Dendritic cell treated with granulocyte-macrophage colony-stimulating factor and Interleukin-4, amounts not matched to agents 40 ng/mL and 50 ng/mL, for 4 days (primary cell): ENCODE measurements around the gene ADAM8.
A peak's percentile ranks its signal among the peaks of the same experiment; 100 is the strongest.
"Not testable (repeated sequence)": the region's sequence is repeated elsewhere in the genome, so short reads cannot be mapped to it uniquely, and the experiment has no call there.

ENCODE experiments used
- H3K27ac Mint-ChIP-seq: one replicate; pipeline ENCODE4 v1.8.0; 2022; ENCODE audit warnings: mild to moderate bottlenecking, mixed read lengths
- H3K27me3 Mint-ChIP-seq: one replicate; pipeline ENCODE4 v1.8.0; 2022; ENCODE audit warnings: mild to moderate bottlenecking, mixed read lengths
- H3K36me3 Mint-ChIP-seq: one replicate; pipeline ENCODE4 v1.8.0; 2022; ENCODE audit warnings: low read depth, mixed read lengths
- H3K4me1 Mint-ChIP-seq: one replicate; pipeline ENCODE4 v1.8.0; 2022; ENCODE audit warnings: low read depth, mixed read lengths
- H3K4me3 Mint-ChIP-seq: one replicate; pipeline ENCODE4 v1.8.0; 2022; ENCODE audit warnings: mild to moderate bottlenecking, moderate library complexity, mixed read lengths
- H3K9me3 Mint-ChIP-seq: one replicate; pipeline ENCODE4 v1.8.0; 2022; ENCODE audit warnings: mixed read lengths
- intact Hi-C: fragments of 100-400 bp; cut with micrococcal nuclease; formaldehyde crosslinking; loops from one replicate; pipeline ENCODE4 v1.15.0; 2022

ADAM8 gene

DNA sequence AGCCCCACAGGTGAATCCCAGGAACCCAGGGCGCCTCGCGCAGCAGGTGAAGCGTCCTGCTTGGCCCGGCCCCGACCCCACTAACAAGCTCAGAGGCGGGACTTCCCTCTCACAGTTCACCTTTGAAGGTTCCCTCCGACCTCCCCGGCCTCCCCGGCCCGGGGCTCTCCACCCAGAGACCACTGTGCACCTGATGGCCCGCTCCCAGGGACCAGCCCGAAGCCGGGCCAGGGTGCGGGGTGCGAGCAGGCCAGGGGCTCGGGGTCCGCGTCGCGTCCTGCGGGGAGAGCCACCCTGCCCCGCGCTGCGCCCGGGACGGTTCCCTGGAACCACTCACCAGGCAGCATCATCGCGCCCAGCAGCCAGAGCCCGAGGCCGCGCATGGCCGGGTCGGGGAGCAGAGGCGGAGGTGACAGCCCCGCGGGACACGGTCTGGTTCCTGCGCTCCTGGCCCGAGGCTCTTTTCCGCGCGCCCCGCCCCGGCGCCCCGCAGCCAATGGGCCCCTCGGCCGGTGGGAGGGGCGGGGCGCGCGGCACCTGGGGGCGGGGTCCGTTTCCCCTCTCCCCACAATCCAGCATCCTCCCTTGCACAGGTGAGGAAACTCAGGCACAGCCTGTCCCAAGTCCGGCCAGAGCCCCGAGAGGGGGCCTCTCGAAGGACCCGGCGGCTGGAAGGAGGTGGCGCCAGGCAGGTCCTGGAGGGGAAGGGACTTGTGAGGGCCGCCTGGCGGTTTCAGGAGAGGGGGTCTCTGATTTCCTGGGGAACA is at the start of gene ADAM8:
ADAM8 (minus strand) TSS at position 434 of the 767 bp plus-strand sequence; CDS start at position 383, 51 bp downstream.
- Mint-ChIP-seq H3K36me3 (peaks cover 82% of the 10 kb centered on the region), H3K4me3 (peak within 1 kb of the TSS; percentile 82), H3K27me3 (no peaks in the 10 kb centered on the region), H3K4me1 (peaks cover 82% of the 10 kb centered on the region), H3K9me3 (no peaks in the 10 kb centered on the region), H3K27ac (peak within 1 kb of the TSS; percentile 95)
- intact Hi-C loops = no loop called here

DNA sequence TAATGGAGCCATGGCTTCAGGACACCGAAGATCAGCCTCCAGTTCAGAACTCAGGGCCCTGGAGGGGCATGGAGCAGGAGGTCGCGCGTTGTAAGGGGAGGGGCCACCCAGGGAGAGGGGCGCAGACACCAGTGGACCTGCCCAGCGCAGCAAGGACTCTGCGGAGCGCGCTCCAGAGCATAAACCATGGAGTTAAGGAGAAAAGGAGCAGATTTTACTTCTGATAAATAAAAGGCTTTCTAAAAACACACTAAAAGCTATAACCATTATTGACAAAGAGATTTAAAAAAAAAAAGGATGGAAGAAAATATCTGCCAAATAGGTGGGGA is 49.5 kb upstream of the ADAM8 start:
- Mint-ChIP-seq H3K27me3 (peaks cover 72% of the 10 kb centered on the region), H3K4me1 (peaks cover 20% of the 10 kb centered on the region), H3K4me3 (no peak overlapping the region), H3K27ac (peak overlapping the region; percentile 42), H3K9me3 (no peaks in the 10 kb centered on the region), H3K36me3 (no peaks in the 10 kb centered on the region)
- intact Hi-C loops = loop anchor here (5.0 kb wide), 1 partner anchor 191 kb away; no protein-coding TSS in a partner anchor

DNA sequence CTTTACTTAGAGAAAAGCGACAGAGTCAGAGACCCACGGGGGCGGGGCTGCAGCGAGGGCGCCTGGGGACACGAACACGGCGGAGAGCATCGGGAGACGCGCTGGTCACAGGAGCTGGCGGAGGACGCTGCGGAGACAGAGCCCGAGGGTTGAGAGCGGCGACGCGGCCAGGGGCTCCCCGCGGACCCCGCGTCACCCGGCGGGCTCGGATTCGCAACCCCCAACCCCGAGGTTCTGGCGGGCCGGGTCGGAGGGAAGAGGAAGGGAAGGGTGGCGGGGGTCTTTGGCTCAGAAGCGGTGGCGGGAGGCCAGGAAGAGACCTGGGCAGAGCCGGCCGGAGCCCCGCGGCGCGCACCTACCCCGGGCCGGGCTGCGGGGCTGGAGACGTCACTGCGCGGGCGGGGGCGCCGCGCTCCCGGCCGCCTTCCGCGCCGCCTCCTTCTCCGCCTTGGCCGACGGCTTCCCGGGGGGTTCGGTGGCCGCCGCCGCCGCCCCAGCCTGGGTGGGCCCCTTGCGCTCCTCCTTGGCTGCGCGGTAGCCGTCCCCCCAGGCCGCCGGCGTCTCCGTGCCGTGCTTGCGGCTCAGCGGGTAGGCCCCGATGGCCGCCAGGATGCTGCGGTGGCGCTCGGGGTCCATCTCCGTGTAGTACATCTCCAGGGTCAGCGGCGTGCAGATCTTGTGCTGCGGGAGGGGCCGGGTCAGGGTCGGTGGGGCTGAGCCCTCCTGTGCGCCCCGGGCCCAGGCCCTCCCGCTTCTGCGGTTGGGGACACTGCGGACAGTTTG is 49.0 kb upstream of the ADAM8 start:
- no peaks in the 10 kb centered on the region for H3K36me3 Mint-ChIP-seq
- peaks cover 20% of the 10 kb centered on the region for H3K4me1 Mint-ChIP-seq
- intact Hi-C loops = loop anchor here (5.0 kb wide), 1 partner anchor 192 kb away; no protein-coding TSS in a partner anchor
- peaks cover 66% of the 10 kb centered on the region for H3K27me3 Mint-ChIP-seq
- peak overlapping the region; percentile 42 for H3K27ac Mint-ChIP-seq
- peak overlapping the region; percentile 64 for H3K4me3 Mint-ChIP-seq
- no peaks in the 10 kb centered on the region for H3K9me3 Mint-ChIP-seq

DNA sequence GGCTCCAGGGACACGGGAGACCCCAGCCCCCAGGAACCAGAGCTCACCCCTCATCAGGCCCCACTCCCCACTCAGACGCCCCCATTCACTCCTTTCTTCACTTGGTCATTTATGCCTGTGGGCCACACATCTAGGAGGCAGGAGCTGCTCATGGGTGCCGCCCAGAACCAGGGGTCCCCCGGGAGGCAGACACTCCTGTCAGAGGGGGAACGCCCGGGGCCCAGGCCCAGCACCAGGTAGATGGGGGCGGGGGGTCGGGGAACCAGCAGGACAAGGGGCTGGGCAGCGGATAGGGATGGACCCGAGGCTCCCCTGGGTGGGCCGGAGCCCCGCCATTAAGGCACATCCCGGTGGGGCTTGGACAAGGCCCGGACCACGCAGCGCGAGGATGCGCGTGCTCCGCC is 48.2 kb upstream of the ADAM8 start:
- Mint-ChIP-seq H3K9me3 (no peaks in the 10 kb centered on the region), H3K27ac (no peak overlapping the region), H3K27me3 (peaks cover 67% of the 10 kb centered on the region), H3K36me3 (no peaks in the 10 kb centered on the region), H3K4me1 (peaks cover 17% of the 10 kb centered on the region), H3K4me3 (no peak overlapping the region)
- intact Hi-C loops = loop anchor here (5.0 kb wide), 1 partner anchor 192 kb away; no protein-coding TSS in a partner anchor

DNA sequence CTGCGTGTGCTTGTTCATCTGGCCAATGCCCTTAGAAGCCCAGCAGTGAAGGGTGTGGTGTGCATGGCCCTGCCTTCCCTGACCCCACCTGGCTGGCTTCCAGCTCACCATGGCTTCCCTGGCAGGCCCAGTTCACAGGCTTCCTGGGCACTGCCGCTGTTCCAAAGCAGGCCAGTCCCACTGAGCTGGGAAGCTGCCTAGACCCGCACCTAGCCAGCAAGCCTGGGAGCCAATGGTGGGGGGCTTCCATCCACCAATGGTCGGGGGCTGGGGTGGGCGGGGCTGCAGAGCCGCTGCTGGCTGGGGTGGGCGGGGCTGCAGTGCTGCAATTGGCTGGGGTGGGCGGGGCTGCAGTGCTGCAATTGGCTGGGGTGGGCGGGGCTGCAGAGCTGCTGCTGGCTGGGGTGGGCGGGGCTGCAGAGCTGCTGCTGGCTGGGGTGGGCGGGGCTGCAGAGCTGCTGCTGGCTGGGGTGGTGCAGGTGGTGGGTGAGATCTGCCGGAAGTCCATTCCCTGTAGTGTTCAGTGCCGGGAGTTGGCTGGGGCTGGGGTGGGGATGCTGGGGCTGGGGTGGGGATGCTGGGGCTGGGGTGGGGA is 47.6 kb upstream of the ADAM8 start:
- Mint-ChIP-seq H3K4me1 (peaks cover 17% of the 10 kb centered on the region), H3K4me3 (no peak overlapping the region), H3K27me3 (peaks cover 66% of the 10 kb centered on the region), H3K36me3 (no peaks in the 10 kb centered on the region), H3K27ac (no peak overlapping the region), H3K9me3 (no peaks in the 10 kb centered on the region)
- intact Hi-C loops = no loop called here

DNA sequence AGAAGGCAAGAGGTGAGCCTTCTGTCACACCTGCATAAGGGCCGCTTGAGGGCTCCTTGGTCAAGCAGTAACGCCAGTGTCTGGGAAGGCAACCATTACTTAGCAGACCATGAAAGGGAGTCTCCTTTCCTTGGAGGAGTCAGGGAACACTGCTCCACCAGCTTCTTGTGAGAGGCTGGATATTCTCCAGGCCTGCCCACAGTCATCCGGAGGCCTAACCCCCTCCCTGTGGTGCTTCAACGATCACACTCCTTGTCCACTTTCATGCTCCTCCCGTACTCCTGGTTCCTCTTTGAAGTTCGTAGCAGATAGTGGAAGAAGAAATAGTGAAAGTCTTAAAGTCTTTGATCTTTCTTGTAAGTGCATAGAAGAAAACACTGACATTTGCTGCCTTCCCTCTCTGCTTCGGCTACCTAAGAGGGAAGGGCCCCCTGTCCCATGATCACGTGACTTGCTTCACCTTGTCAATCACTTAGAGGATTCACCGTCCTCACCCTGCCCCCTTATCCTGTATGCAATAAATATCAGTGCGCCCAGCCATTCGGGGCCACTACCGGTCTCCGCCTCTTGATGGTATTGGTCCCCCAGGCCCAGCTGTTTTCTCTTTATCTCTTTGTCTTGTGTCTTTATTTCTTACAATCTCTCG is 45.5 kb upstream of the ADAM8 start:
- H3K36me3 Mint-ChIP-seq, H3K4me3 Mint-ChIP-seq, H3K27ac Mint-ChIP-seq, H3K9me3 Mint-ChIP-seq, intact Hi-C loops: not testable (repeated sequence)
- peaks cover 52% of the 10 kb centered on the region for H3K27me3 Mint-ChIP-seq
- H3K4me1 Mint-ChIP-seq = peaks cover 25% of the 10 kb centered on the region

DNA sequence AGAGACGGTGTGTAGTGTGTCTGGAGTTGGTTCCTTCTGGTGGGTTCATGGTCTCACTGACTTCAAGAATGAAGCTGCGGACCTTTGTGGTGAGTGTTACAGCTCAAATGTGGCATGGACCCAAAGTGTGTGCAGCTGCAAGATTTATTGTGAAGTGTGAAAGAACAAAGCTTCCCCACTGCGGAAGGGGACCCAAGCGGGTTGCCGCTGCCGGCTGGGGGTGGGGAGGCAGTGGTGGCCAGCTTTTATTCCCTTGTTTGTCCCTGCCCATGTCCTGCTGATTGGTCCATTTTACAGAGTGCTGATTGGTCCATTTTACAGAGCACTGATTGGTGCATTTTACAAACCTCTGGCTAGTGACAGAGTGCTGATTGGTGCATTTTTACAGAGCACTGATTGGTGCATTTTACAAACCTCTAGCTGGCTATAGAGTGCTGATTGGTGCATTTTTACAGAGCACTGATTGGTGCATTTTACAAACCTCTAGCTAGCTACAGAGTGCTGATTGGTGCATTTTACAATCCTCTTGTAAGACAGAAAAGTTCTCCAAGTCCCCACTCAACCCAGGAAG is 44.3 kb upstream of the ADAM8 start:
- intact Hi-C loops = not testable (repeated sequence)

DNA sequence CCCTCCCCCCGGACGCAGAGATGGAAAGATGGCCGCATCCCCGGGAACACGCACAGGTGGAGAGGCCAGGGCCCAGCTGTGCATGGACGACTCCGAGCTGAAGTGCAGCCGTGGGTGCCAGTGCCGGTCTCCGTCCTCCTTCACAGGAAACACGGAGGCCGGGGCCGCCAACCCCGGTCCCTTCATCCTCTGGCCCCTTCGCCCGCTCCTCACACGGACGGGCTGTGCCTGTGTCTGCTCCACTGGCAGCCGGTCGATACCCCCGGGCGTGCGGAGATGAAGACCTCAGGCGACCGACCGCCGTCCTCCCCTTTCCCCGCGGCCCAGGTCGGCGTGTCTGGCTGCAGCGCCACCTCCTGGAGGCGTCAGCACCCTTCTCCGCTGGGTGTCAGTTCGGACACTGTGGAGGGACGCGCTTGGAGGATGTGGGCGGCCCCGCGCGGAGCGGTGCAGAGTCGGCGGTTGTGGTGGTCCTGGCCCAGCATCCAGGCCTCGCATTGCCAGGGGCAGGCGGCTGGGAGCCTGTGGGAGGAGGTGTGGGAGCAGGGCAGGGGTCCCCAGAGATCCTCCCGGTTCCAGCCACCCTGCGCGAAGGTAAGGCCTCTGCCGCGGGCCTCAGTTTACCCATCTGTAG is 41.9 kb upstream of the ADAM8 start:
- intact Hi-C loops = loop anchor here (5.0 kb wide), 1 partner anchor 176 kb away; no protein-coding TSS in a partner anchor
- peaks cover 17% of the 10 kb centered on the region for H3K4me1 Mint-ChIP-seq
- no peak overlapping the region for H3K27ac Mint-ChIP-seq
- H3K36me3 Mint-ChIP-seq = peaks cover 6% of the 10 kb centered on the region
- no peaks in the 10 kb centered on the region for H3K9me3 Mint-ChIP-seq
- peak overlapping the region; percentile 73 for H3K4me3 Mint-ChIP-seq
- H3K27me3 Mint-ChIP-seq = peaks cover 41% of the 10 kb centered on the region

More for the DNA sequence above, 44.3 kb upstream of the ADAM8 start:
- not testable (repeated sequence) for H3K4me3 Mint-ChIP-seq, H3K9me3 Mint-ChIP-seq, H3K27ac Mint-ChIP-seq, H3K36me3 Mint-ChIP-seq
- Mint-ChIP-seq H3K4me1 (peaks cover 21% of the 10 kb centered on the region), H3K27me3 (peaks cover 44% of the 10 kb centered on the region)

DNA sequence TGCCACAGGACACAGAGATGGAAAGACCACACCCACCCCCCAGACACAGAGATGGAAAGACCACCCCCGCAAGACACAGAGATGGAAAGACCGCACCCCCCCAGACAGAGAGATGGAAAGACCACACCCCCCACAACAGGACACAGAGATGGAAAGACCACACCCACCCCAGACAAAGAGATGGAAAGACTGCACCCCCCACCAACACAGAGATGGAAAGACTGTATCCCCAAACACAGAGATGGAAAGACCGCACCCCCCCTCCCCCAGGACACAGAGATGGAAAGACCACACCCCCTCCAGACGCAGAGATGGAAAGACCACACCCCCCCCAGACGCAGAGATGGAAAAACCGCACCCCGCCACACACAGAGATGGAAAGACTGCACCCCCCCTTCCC is 40.1 kb upstream of the ADAM8 start:
- peaks cover 17% of the 10 kb centered on the region for H3K4me1 Mint-ChIP-seq
- peaks cover 22% of the 10 kb centered on the region for H3K36me3 Mint-ChIP-seq
- intact Hi-C loops = loop anchor here (5.0 kb wide), 1 partner anchor 174 kb away; no protein-coding TSS in a partner anchor
- H3K9me3 Mint-ChIP-seq = no peaks in the 10 kb centered on the region
- peaks cover 35% of the 10 kb centered on the region for H3K27me3 Mint-ChIP-seq
- no peak overlapping the region for H3K27ac Mint-ChIP-seq
- H3K4me3 Mint-ChIP-seq = no peak overlapping the region

DNA sequence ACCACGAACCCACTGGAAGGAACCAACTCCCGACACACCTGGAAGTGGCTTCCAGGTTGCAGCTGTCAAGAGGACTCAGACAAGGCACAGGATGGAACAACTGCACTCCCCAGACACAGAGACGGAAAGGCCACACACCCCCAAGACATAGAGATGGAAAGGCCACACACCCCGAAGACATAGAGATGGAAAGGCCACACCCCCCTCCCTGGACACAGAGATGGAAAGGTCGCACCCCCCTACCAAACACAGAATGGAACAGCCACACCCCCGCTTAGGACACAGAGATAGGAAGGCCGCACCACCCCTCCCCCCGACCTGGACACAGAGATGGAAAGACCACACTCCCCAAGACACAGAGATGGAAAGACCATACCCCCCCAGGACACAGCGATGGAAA is 39.6 kb upstream of the ADAM8 start:
- intact Hi-C loops = loop anchor here (5.0 kb wide), 1 partner anchor 174 kb away; no protein-coding TSS in a partner anchor
- H3K27me3 Mint-ChIP-seq = peaks cover 32% of the 10 kb centered on the region
- H3K9me3 Mint-ChIP-seq = no peaks in the 10 kb centered on the region
- H3K4me3 Mint-ChIP-seq = no peak overlapping the region
- H3K4me1 Mint-ChIP-seq = peaks cover 17% of the 10 kb centered on the region
- no peak overlapping the region for H3K27ac Mint-ChIP-seq
- H3K36me3 Mint-ChIP-seq = peaks cover 27% of the 10 kb centered on the region

DNA sequence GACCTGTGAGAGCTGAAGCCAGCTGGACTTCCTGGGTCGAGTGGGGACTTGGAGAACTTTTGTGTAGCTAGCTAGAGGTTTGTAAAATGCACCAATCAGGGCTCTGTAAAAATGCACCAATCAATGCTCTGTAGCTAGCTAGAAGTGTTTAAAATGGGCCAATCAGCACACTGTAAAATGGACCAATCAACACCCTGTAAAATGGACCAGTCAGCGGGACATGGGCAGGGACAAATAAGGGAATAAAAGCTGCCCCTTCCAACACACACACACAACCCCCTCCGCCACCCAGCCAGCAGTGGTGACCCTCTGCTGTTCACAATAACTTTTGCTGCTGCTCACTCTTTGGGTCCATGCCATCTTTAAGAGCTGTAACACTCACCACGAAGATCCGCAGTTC is 39.2 kb upstream of the ADAM8 start:
- peaks cover 32% of the 10 kb centered on the region for H3K27me3 Mint-ChIP-seq
- no peak overlapping the region for H3K27ac Mint-ChIP-seq
- H3K36me3 Mint-ChIP-seq = peaks cover 31% of the 10 kb centered on the region
- H3K9me3 Mint-ChIP-seq = no peaks in the 10 kb centered on the region
- peaks cover 17% of the 10 kb centered on the region for H3K4me1 Mint-ChIP-seq
- H3K4me3 Mint-ChIP-seq = no peak overlapping the region
- intact Hi-C loops = loop anchor here (5.0 kb wide), 1 partner anchor 174 kb away; no protein-coding TSS in a partner anchor

DNA sequence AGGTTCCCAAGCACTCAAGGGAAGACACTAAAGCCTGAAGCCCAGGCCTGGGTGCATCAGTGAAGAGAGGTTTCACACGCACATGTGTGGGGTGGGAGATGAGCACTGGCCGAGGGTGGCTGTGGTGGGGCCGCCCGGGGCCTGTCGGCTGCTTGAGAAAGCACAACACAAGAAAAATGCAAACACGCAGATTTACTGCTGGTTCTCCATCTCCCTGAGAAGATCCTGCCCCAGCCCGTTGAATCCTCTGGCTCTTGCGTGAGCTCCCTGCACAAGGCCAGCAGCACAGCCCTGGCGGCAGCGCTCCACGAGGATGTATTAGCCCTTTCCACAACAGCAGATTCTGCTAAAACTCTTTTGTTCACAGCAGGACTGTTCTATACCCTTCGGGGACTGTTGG is 38.2 kb upstream of the ADAM8 start:
- H3K4me1 Mint-ChIP-seq = peaks cover 19% of the 10 kb centered on the region
- peak overlapping the region; percentile 8 for H3K27ac Mint-ChIP-seq
- intact Hi-C loops = loop anchor here (5.0 kb wide), 1 partner anchor 173 kb away; no protein-coding TSS in a partner anchor
- peaks cover 27% of the 10 kb centered on the region for H3K27me3 Mint-ChIP-seq
- H3K9me3 Mint-ChIP-seq = no peaks in the 10 kb centered on the region
- H3K36me3 Mint-ChIP-seq = peaks cover 41% of the 10 kb centered on the region
- no peak overlapping the region for H3K4me3 Mint-ChIP-seq

DNA sequence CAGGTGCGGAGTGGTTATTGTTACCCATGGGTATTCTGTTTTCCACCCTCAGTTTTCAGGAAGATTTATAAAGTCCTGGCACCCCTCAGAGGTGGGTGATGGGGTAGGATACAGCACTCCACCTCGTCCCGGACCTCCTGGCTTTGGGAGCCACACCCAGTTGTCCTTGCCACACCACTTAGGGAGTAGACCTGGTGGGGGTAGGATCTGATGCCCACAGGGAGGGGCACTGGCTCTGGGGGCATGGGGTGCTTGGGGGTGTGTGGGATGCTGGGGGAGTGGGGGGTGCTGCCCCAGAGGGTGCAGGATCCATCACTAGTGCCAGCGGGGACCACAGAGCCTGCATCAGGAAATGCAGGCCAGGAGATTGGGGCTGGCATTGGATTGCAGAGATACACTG is 36.5 kb upstream of the ADAM8 start:
- Mint-ChIP-seq H3K27ac (no peak overlapping the region), H3K4me3 (no peak overlapping the region), H3K27me3 (peaks cover 14% of the 10 kb centered on the region), H3K9me3 (no peaks in the 10 kb centered on the region), H3K4me1 (peaks cover 12% of the 10 kb centered on the region), H3K36me3 (peaks cover 48% of the 10 kb centered on the region)
- intact Hi-C loops = no loop called here
